Stimulated activated naive B cell treated with anti-CD40 and anti-IgM and Interleukin-4, amounts not matched to agents 10 μg/mL and 1 μg/mL and 100 μg/mL, for 72 hours (primary cell): Measurements from ENCODE around the gene LSM12.

Experiments
- ATAC-seq, 2 donors: fragments of 150-1000 bp; cut with Tn5 transposase; replicated peaks; 2 replicates each; pipeline ENCODE4 v1.10.0; 2021; ENCODE audit warnings: moderate library complexity in 1 of 2
- DNase-seq: peaks from one replicate; pipeline ENCODE4 v3.0.0; 2021
- H3K27ac Mint-ChIP-seq: one replicate; pipeline ENCODE4 v1.8.0; 2022; ENCODE audit warnings: mild to moderate bottlenecking, mixed read lengths
- H3K27me3 Mint-ChIP-seq, 2 donors: one replicate each; pipeline ENCODE4 v1.8.0; 2022; ENCODE audit warnings: mixed read lengths in 2 of 2
- H3K36me3 Mint-ChIP-seq, 2 donors: one replicate each; pipeline ENCODE4 v1.8.0; 2022; ENCODE audit warnings: mixed read lengths in 2 of 2, mild to moderate bottlenecking in 1 of 2
- H3K4me1 Mint-ChIP-seq, 2 donors: one replicate each; pipeline ENCODE4 v1.8.0; 2022; ENCODE audit warnings: mixed read lengths in 2 of 2, mild to moderate bottlenecking in 1 of 2
- H3K4me3 Mint-ChIP-seq, 2 donors: one replicate each; pipeline ENCODE4 v1.8.0; 2022; ENCODE audit warnings: mild to moderate bottlenecking in 2 of 2, mixed read lengths in 2 of 2, moderate library complexity in 1 of 2
- H3K9me3 Mint-ChIP-seq, 2 donors: one replicate each; pipeline ENCODE4 v1.8.0; 2022; ENCODE audit warnings: mixed read lengths in 2 of 2, mild to moderate bottlenecking in 1 of 2

LSM12 gene

GRCh38 chr17:44074911-44075285, 8.4 kb upstream of the LSM12 start:
- H3K27ac Mint-ChIP-seq, result peak overlapping the region; percentile 62
- no peak overlapping the region for H3K4me3 Mint-ChIP-seq
- peaks cover 26 to 55% of the 10 kb centered on the region in 2 donors for H3K36me3 Mint-ChIP-seq
- no peak for DNase-seq
- H3K27me3 Mint-ChIP-seq, result no peaks in the 10 kb centered on the region
- H3K9me3 Mint-ChIP-seq, result no peaks in the 10 kb centered on the region
- no peak for ATAC-seq
- H3K4me1 Mint-ChIP-seq, result peaks cover 20 to 37% of the 10 kb centered on the region in 2 donors

GRCh38 chr17:44074231-44074910, 7.9 kb upstream of the LSM12 start:
- H3K4me3 Mint-ChIP-seq, result peak overlapping the region in 1 of 2 donors; percentile 28
- peaks cover 18 to 36% of the 10 kb centered on the region in 2 donors for H3K4me1 Mint-ChIP-seq
- no peak for DNase-seq
- no peak overlapping the region for H3K27ac Mint-ChIP-seq
- H3K27me3 Mint-ChIP-seq, result no peaks in the 10 kb centered on the region
- peaks cover 24 to 52% of the 10 kb centered on the region in 2 donors for H3K36me3 Mint-ChIP-seq
- no peaks in the 10 kb centered on the region for H3K9me3 Mint-ChIP-seq
- ATAC-seq, result no peak

GRCh38 chr17:44071772-44072171, 5.3 kb upstream of the LSM12 start:
- H3K27me3 Mint-ChIP-seq, result no peaks in the 10 kb centered on the region
- DNase-seq, result no peak
- ATAC-seq, result no peak

GRCh38 chr17:44071198-44071520, 4.7 kb upstream of the LSM12 start:
- H3K4me3 Mint-ChIP-seq, result peak overlapping the region; percentile 96 to 98
- no peaks in the 10 kb centered on the region for H3K27me3 Mint-ChIP-seq
- H3K9me3 Mint-ChIP-seq, result no peaks in the 10 kb centered on the region
- peaks cover 20 to 53% of the 10 kb centered on the region in 2 donors for H3K4me1 Mint-ChIP-seq
- peaks cover 17 to 31% of the 10 kb centered on the region in 2 donors for H3K36me3 Mint-ChIP-seq
- peak overlapping the region; percentile 97 for H3K27ac Mint-ChIP-seq
- DNase-seq, result no peak
- no peak for ATAC-seq

More at GRCh38 chr17:44071772-44072171, 5.3 kb upstream of the LSM12 start:
- H3K9me3 Mint-ChIP-seq, result no peaks in the 10 kb centered on the region
- H3K4me1 Mint-ChIP-seq, result peaks cover 18 to 48% of the 10 kb centered on the region in 2 donors
- H3K27ac Mint-ChIP-seq, result peak overlapping the region; percentile 57
- H3K36me3 Mint-ChIP-seq, result peaks cover 20 to 36% of the 10 kb centered on the region in 2 donors
- peak overlapping the region; percentile 81 to 96 for H3K4me3 Mint-ChIP-seq

- Mint-ChIP-seq H3K36me3 (peaks cover 12 to 29% of the 10 kb centered on the region in 2 donors), H3K27me3 (no peaks in the 10 kb centered on the region), H3K4me1 (peaks cover 23 to 58% of the 10 kb centered on the region in 2 donors), H3K4me3 (peak within 1 kb of the TSS; percentile 96 to 98), H3K27ac (peak within 1 kb of the TSS; percentile 97), H3K9me3 (no peaks in the 10 kb centered on the region)
- DNase-seq (peak; percentile 92), ATAC-seq (peak; percentile 80 to 84)
Observed at GRCh38 chr17:44070455-44071197, 4.2 kb upstream of the LSM12 start, which contains the start of gene G6PC3. Gene G6PC3 (plus strand): TSS chr17:44070735. CDS start chr17:44070966, 231 bp downstream.

GRCh38 chr17:44069974-44070454, 3.5 kb upstream of the LSM12 start:
- DNase-seq (no peak), ATAC-seq (no peak)
- H3K27me3 Mint-ChIP-seq, result no peaks in the 10 kb centered on the region
- H3K4me3 Mint-ChIP-seq, result peak overlapping the region; percentile 96 to 98
- peak overlapping the region; percentile 97 for H3K27ac Mint-ChIP-seq
- H3K36me3 Mint-ChIP-seq, result peaks cover 11 to 27% of the 10 kb centered on the region in 2 donors
- H3K4me1 Mint-ChIP-seq, result peaks cover 26 to 61% of the 10 kb centered on the region in 2 donors
- H3K9me3 Mint-ChIP-seq, result no peaks in the 10 kb centered on the region

GRCh38 chr17:44067545-44067940, 1.1 kb upstream of the LSM12 start:
- H3K4me3 Mint-ChIP-seq, result no peak overlapping the region
- peaks cover 5 to 28% of the 10 kb centered on the region in 2 donors for H3K36me3 Mint-ChIP-seq
- no peaks in the 10 kb centered on the region for H3K9me3 Mint-ChIP-seq
- H3K27ac Mint-ChIP-seq, result no peak overlapping the region
- no peaks in the 10 kb centered on the region for H3K27me3 Mint-ChIP-seq
- H3K4me1 Mint-ChIP-seq, result peaks cover 26 to 69% of the 10 kb centered on the region in 2 donors
- no peak for ATAC-seq
- DNase-seq, result no peak

- Mint-ChIP-seq H3K9me3 (no peaks in the 10 kb centered on the region), H3K27ac (peak overlapping the region; percentile 95), H3K36me3 (peaks cover 12 to 35% of the 10 kb centered on the region in 2 donors), H3K4me1 (peaks cover 24 to 66% of the 10 kb centered on the region in 2 donors), H3K4me3 (peak overlapping the region; percentile 91 to 93), H3K27me3 (no peaks in the 10 kb centered on the region)
- no peak for ATAC-seq
- no peak for DNase-seq
Observed at GRCh38 chr17:44065668-44066203, 735 bp downstream of the LSM12 start.

- Mint-ChIP-seq H3K9me3 (no peaks in the 10 kb centered on the region), H3K4me1 (peaks cover 18 to 56% of the 10 kb centered on the region in 2 donors), H3K4me3 (no peak overlapping the region), H3K27ac (no peak overlapping the region), H3K36me3 (peaks cover 14 to 48% of the 10 kb centered on the region in 2 donors), H3K27me3 (no peaks in the 10 kb centered on the region)
- ATAC-seq (no peak), DNase-seq (no peak)
Observed at GRCh38 chr17:44063704-44064639, 2.5 kb downstream of the LSM12 start.

- Mint-ChIP-seq H3K27me3 (no peaks in the 10 kb centered on the region), H3K9me3 (no peaks in the 10 kb centered on the region), H3K27ac (no peak overlapping the region), H3K4me3 (no peak overlapping the region), H3K4me1 (peaks cover 18 to 51% of the 10 kb centered on the region in 2 donors), H3K36me3 (peaks cover 23 to 52% of the 10 kb centered on the region in 2 donors)
- no peak for DNase-seq
- ATAC-seq, result no peak
Observed at GRCh38 chr17:44062871-44063270, 3.6 kb downstream of the LSM12 start.

GRCh38 chr17:44061446-44061845, 5.0 kb downstream of the LSM12 start:
- peaks cover 16 to 41% of the 10 kb centered on the region in 2 donors for H3K4me1 Mint-ChIP-seq
- H3K36me3 Mint-ChIP-seq, result peaks cover 25 to 52% of the 10 kb centered on the region in 2 donors
- no peak overlapping the region for H3K4me3 Mint-ChIP-seq
- no peaks in the 10 kb centered on the region for H3K27me3 Mint-ChIP-seq
- H3K9me3 Mint-ChIP-seq, result no peaks in the 10 kb centered on the region
- no peak overlapping the region for H3K27ac Mint-ChIP-seq
- DNase-seq, result no peak
- ATAC-seq, result no peak

- Mint-ChIP-seq H3K9me3 (no peaks in the 10 kb centered on the region), H3K27ac (no peak overlapping the region), H3K36me3 (peaks cover 28 to 52% of the 10 kb centered on the region in 2 donors), H3K27me3 (no peaks in the 10 kb centered on the region), H3K4me1 (peaks cover 12 to 34% of the 10 kb centered on the region in 2 donors), H3K4me3 (no peak overlapping the region)
- ATAC-seq (no peak), DNase-seq (no peak)
Observed at GRCh38 chr17:44059101-44059892, 7.2 kb downstream of the LSM12 start.
